LNCAP (cell line): ENCODE results near the gene KRTAP12-3.
"Not testable (repeated sequence)": the region's sequence is repeated elsewhere in the genome, so short reads cannot be mapped to it uniquely, and the experiment has no call there.

Experiments used
- TF ChIP-seq, protein P1 (sequence below): fragments of 450-650 bp; IDR thresholded peaks from 2 replicates; pipeline ENCODE4 v1.5.1; 2017; ENCODE audit warnings: mild to moderate bottlenecking

The KRTAP12-3 gene

DNA sequence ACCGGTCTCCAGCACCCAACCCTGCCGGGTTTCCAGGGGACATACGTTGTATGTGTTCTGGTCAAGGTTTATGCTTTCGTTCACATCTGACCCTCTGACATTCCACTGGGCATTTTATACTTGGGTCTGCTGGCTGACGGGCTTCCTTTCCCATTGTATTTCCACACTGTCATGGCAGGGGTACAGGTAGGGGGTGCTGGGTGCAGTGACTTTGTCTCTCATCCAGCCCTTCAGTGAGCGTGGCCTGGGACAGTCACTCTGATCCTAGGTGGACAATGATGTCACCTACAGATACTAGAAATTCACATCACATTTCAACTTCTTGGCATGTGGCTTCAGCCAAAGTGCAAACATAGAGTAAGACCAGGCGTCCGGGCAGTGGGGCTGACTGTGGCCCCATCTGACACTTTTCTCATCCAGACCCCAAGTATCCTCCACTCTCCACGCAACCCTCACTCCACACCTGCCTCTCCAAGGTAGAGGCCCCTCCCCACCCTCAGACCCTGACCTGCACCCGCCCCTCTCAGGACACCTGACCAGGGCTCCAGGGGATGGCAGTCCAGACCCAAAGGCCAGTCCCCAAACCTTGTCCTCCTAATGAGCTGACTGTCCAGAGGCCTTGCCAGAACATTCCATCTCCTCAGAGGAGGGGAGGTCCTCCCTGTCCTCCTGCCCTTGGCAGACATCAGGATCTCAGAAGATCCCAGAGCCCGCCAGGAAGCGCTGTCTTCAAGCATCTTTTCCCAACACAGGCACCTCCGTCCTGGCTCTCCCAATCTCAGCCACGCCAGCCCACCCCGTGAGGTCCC, 21.3 kb upstream of the KRTAP12-3 start:
- TF ChIP-seq, protein P1, sequence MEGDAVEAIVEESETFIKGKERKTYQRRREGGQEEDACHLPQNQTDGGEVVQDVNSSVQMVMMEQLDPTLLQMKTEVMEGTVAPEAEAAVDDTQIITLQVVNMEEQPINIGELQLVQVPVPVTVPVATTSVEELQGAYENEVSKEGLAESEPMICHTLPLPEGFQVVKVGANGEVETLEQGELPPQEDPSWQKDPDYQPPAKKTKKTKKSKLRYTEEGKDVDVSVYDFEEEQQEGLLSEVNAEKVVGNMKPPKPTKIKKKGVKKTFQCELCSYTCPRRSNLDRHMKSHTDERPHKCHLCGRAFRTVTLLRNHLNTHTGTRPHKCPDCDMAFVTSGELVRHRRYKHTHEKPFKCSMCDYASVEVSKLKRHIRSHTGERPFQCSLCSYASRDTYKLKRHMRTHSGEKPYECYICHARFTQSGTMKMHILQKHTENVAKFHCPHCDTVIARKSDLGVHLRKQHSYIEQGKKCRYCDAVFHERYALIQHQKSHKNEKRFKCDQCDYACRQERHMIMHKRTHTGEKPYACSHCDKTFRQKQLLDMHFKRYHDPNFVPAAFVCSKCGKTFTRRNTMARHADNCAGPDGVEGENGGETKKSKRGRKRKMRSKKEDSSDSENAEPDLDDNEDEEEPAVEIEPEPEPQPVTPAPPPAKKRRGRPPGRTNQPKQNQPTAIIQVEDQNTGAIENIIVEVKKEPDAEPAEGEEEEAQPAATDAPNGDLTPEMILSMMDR = no peak

DNA sequence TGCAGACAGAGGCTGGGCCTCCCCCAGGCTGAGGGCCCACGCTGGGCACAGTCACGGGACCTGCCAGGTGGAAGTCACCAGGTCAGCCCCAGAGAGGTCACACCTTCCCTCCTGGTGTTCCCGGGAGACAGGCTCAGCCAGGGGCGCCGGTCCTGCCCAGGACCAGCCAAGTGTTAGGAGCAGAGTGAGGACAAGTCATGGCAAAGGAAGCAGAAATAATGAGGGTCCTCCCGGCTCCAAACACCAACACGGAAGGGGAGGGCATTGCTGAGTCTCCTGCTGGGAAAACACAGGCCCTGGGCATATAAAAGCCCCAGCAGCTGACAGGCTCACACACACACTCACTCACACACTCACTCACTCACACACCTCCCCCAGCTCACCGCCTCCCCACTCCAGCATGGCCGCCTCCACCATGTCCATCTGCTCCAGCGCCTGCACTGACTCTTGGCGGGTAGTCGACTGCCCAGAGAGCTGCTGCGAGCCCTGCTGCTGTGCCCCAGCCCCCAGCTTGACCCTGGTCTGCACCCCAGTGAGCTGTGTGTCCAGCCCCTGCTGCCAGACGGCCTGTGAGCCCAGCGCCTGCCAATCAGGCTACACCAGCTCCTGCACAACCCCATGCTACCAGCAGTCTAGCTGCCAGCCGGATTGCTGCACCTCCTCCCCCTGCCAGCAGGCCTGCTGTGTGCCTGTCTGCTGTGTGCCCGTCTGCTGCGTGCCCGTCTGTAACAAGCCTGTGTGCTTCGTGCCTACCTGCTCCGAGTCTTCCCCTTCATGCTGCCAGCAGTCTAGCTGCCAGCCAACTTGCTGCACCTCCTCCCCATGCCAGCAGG, 20.5 kb upstream of the KRTAP12-3 start, which contains the start of gene KRTAP10-10:
KRTAP10-10 (plus strand) TSS at position 339 of the 833 bp plus-strand sequence; CDS start at position 401, 62 bp downstream.
- TF ChIP-seq, protein P1 = no peak

DNA sequence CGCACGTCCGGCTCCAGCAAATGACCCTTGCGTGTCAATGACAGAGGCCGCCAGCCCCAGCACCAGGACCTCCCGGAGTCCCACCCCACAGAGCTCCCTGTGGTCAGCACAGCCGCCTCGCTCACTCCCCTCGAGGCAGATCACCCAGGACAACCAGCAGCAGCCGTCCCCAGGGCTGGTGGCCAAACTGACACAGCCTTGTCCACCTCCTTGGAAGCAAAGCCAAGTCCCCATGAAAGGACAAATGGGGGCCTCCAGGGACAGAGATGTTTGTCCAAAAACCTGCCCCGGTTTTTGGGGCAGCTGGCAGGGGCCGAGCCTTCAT, 18.4 kb upstream of the KRTAP12-3 start:
- TF ChIP-seq, protein P1 = no peak

DNA sequence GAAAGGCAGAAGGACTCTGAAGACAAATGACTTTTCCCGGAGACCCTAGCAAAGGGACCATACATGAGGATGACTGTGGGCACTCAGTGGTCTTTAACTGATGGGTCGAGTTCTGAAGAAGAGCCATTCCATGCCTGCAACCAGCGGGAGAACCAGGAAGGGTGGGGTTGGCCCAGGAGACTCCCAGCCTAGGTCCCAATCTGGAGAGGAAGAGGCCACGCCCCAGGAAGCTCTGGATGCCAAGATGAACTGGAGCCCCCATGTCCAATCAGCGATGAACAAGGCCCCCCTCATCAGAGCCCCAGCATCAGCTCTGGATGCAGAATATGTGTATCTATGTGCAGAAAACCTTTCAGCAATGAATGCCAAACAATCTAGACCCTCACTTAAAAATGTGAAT, 17.0 kb upstream of the KRTAP12-3 start:
- TF ChIP-seq, protein P1 = no peak

DNA sequence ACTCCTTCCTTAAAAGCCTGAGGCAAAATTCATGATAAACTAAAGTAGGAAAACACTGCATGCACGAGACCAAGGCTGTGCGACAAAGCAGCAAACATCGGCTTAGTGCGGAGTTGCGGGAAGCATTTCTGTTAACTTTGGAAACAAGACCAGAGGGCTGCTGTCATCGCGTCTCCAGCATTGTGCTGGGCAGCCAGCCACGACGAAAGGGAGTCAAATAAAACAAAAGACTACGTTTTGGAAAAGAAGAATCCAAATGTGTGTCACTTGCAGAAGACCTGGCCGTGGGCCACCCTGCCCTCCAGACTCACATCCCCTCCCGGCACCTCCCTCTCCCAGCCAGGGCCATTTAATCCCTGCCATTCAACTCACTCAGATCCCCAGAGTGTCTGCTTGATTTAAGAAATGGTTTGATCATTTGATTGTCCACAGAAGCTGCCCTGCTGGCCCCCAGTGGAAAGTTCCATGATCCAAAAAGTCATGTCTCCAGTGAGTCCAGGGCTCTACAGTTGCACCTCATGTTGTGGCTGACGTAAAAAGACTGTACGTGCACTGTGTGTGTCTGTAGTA, 13.9 kb upstream of the KRTAP12-3 start:
- TF ChIP-seq, protein P1 = no peak

DNA sequence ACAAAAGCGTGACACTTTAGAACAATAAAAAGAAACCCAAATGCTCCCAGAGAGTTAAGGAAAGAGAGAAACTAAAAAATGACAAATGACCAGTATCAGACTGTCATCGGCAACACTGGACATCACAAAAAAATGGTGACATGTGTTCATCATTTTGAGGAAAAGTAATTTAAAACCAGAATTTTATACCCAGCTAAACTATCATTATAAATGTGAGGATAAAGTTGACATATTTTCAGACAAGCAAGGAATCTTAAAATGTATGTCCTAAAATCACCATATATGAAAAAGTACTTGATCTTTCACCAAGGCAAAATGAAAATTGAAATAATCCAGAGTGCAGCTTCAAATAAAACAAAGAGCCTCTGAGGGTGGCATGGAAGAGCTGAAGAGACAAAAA, 12.9 kb upstream of the KRTAP12-3 start:
- TF ChIP-seq, protein P1 = no peak

DNA sequence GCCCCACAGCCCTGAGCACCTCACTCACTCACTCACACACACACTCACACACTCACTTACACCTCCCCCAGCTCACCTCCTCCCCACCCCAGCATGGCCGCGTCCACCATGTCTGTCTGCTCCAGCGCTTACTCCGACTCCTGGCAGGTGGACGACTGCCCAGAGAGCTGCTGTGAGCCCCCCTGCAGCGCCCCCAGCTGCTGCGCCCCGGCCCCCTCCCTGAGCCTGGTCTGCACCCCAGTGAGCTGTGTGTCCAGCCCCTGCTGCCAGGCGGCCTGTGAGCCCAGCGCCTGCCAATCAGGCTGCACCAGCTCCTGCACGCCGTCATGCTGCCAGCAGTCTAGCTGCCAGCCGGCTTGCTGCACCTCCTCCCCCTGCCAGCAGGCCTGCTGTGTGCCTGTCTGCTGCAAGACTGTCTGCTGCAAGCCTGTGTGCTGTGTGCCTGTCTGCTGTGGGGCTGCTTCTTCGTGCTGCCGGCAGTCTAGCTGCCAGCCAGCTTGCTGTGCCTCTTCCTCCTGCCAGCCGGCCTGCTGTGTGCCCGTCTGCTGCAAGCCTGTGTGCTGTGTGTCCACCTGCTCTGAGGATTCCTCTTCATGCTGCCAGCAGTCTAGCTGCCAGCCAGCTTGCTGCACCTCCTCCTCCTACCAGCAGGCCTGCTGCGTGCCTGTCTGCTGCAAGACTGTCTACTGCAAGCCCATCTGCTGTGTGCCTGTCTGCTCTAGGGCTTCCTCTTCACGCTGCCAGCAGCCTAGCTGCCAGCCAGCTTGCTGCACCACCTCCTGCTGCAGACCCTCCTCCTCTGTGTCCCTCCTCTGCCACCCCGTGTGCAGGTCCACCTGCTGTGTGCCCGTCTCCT, 11.1 kb upstream of the KRTAP12-3 start, which contains the start of gene KRTAP10-11:
KRTAP10-11 (plus strand) TSS at position 49 of the 856 bp plus-strand sequence; CDS start at position 94, 45 bp downstream.
- TF ChIP-seq, protein P1 = not testable (repeated sequence)
